HG02981 (cell line): ENCODE data around the gene SMIM10L2A.
"Not testable (repeated sequence)": the region's sequence is repeated elsewhere in the genome, so short reads cannot be mapped to it uniquely, and the experiment has no call there.

Source experiments
- ATAC-seq: cut with Tn5 transposase; IDR thresholded peaks from one replicate; pipeline ENCODE4 v1.9.1; 2021; ENCODE audit warnings: mild to moderate bottlenecking, moderate library complexity; ENCODE audit not compliant: unreplicated experiment

The SMIM10L2A gene

DNA sequence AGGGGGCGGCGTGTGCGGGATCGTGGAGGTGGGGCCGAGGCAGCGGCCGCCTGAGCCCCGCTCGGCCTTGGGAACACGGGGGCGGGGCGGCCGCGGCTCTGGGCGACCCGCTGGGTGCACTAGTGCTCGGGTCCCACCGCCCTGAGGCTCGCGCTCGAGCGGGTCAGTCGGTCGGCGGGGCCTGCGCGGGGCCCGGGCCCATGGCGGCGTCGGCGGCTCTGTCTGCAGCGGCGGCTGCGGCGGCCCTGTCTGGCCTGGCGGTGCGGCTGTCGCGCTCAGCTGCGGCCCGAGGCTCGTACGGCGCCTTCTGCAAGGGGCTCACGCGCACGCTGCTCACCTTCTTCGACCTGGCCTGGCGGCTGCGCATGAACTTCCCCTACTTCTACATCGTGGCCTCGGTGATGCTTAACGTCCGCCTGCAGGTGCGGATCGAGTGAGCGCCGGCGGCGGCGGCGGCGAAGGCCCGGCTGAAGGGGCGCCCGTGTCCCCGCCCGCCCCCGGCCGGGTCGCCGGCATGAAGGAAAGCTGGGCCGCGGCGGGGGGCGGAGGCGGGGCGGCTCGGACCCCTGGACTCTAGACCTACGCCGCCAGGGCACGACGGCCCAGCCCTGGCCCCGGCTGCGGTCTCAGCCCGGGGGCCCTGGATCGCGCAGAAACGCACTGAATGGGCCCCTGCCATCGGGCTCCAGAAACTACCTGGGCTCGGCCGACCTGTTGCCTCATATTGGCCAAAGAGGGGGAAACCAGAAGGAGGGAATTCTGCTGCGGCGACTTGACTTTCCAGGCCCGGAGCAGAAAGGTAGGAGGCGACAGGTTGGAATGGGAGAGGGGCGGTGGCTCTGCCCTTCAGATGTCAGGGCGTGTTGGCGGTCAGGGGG is at the start of gene SMIM10L2A:
Gene SMIM10L2A, plus strand, starts transcription at position 13 of the 878 bp plus-strand sequence. Its CDS starts 188 bp downstream, at position 201.
- ATAC-seq = peak; percentile 54

DNA sequence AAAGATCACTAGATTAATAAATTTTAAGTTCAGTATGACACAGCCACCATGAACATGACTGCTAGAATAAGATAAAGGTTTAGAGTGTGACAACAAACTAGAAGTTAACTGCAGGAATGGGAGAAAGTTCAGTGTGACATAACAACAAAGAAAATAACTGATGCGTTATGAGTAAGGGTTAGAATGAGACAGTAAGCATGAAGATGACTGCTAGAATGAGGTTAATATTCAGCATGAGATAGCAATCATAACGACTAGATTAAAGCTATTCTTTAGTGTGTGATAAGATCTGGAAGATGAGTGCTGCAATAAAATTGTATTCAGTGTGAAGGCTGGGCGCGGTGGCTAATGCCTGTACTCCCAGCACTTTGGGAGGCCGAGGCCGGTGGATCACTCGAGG is 48.4 kb upstream of the SMIM10L2A start:
- ATAC-seq = no peak

DNA sequence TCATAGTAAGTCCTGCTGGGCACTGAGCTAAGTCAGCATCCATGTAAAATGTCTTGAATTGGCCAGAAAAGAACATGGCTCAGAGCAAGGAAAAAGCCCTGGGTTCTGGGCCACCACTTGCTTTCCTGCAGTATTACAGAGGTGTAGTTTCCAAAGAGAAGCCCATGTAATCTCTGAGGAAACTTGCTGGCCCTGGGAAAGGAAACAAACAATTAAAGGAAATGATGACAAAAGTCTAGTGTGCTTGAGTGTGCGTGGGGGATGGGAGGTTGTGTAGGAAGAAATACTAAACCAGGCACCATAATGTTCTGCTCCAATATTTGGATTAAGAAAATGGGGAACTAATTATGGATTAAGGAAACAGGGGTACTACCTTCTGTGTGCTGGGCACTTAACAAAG is 39.5 kb upstream of the SMIM10L2A start:
- ATAC-seq = no peak

DNA sequence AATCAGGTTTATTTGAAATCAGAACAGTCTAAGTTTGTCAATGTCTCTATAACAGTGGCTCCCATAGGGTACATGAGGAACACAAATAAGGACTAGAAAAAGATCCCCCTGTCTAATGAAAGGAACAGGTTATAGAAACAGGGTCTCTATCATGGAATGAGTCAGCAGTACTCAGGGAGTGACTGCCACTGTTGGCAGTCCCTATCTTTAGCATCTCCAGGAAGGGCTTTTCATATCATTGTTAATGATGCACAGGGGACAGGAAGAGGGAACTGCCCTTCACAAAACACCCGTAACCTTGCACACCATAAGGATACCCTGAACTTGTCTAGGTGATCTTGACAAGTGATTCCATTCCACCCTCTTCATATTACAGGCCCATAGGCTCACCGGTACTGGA is 38.5 kb upstream of the SMIM10L2A start:
- ATAC-seq = no peak

DNA sequence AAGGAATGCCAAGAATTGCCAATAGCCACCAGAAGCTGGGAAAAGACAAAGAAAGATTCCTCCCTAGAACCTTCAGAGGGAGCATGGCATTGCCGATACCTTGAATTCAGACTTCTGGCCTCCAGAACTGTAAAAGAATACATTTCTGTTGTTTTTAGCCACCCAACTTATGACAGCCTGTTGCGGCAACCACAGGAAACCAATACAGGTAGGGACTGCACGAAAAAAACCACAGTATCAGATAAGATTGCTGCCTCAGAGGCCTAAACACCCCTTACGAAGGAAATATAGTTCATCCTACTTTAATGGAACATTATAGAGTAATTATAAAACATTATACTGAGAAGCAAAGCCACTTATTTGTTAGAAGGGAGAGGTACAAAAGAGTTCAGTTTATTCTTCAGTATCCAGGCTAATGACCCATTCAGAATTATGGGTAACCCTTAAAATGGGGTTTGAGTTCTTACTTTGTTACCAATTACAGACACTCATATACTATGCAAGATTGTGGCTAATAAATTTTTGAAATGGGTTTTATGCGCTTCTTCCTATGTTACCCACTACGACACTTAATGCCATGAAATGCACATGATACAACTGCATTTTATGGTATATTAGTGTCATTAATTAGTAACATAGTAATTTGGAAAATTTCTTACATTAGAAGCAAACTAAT is 37.4 kb upstream of the SMIM10L2A start:
- ATAC-seq = no peak

DNA sequence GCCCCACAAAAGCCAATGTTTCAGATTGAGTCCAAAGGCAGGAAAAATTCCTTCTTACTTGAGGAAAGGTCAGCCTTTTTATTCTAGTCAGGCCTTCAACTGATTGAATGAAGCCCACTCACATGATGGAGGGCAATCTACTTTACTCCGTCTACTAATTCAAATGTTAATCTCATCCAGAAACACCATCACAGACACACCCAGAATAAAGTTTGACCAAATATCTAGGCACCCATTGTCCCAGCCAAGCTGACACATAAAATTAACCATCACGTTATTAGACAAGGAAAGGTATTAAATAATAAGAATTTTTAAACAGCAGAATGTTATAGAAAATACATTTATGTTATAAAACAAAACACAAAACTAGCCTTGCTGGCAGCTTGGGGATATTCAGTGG is 32.9 kb upstream of the SMIM10L2A start:
- no peak for ATAC-seq

DNA sequence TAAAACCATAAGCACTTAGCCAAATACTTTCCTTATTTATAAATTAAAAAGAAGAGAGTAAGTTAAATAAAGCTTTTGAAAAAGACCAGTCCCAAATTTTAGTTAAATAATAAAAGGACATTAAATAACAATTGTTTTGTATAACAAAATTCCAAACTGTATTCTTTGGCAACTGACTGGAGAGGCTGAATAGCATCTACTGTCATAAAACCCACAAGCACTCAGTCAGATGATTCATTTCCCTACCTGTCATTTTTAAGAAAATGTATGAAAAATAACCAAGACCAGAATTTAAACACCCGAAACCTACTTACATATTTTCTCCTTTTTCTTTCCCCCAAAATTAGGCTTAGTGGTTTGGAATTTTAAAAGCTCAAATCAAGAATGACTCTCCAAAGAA is 32.5 kb upstream of the SMIM10L2A start:
- no peak for ATAC-seq

DNA sequence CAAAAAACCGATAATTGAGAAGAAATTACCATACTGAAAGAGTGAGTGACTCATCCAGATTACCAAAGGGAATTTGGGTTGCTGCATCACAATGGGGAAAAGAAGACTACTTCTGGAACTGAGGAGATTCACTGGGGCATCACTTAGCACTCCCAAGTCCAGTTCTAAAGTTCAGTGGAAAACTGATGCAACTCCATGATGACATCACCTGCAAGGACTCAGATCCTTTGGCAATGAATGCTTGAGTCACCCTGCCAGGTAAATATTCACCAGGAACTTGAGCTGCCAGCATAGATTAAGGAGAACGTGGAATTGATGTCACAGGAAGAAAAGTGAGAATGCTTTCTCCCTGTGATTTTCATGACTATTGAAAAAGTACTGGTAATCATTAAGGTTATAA is 32.0 kb upstream of the SMIM10L2A start:
- no peak for ATAC-seq

DNA sequence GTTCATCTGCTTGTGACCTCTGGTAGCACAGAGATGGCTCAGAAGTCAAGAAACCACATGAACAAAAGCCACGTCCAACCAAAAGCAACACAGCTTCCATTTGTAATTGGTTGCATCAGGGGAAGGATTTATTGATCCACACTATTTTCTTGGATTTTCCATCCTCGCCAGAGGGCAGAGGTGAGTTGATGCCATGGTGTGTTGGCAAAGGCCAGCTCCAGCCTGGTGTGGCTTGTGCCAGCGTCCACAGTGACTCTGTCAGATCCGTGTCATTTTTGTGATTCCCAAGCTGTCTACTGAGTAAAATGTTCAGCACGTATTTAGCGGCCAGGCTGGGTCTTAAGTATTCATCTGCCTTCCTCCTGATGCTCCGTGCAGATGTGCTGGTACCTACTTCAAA is 30.0 kb upstream of the SMIM10L2A start:
- ATAC-seq = no peak

DNA sequence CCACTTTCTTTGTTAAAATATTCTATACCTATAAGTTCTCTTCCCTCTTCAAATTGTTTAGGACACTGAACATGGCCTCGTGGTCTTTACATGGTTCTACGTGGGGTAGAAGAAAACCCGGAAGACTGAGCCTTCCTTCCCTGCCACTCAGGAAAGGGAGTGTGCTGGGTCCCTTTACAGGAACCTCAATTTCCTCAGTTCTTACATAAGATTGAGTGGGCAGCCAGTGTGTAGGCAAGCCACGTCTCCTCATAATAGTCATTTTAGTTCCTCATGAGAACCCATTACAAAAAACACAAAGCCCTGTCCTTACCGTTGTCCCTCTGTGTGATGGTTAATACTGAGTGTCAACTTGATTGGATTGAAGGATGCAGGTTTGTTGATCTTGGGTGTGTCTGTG is 28.7 kb upstream of the SMIM10L2A start:
- no peak for ATAC-seq

DNA sequence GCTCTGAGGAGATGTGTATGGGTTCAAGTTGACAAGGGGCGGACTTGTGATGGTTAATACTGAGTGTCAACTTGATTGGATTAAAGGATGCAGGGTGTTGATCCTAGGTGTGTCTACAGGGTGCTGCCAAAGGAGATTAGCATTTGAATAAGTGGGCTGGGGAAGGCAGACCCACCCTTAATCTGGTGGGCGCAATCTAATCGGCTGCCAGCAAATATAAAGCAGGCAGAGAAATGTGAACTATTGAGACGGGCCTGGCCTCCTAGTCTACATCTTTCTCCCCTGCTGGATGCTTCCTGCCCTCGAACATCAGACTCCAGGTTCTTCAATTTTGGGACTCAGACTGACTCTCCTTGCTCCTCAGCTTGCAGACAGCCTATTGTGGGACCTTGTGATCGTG is 26.7 kb upstream of the SMIM10L2A start:
- no peak for ATAC-seq

DNA sequence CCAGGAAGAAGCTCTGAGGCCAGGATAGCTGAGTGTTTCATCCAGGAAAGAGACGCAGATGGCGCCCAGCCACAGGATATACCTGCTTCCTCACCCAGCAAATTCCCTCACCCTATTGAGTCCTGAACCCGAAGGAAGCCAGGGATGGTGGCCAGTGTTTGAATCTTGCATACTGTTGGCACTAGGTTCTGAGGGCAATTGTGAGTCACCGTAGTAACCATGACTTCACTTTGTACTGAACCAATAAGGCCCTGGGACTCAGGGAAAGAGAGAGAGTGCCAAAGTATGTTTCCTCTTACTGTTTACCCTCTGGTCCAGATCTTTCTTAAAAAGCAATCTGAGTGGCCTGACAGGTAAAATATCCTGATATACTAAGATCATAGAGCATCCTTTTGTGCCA is 25.6 kb upstream of the SMIM10L2A start:
- no peak for ATAC-seq

DNA sequence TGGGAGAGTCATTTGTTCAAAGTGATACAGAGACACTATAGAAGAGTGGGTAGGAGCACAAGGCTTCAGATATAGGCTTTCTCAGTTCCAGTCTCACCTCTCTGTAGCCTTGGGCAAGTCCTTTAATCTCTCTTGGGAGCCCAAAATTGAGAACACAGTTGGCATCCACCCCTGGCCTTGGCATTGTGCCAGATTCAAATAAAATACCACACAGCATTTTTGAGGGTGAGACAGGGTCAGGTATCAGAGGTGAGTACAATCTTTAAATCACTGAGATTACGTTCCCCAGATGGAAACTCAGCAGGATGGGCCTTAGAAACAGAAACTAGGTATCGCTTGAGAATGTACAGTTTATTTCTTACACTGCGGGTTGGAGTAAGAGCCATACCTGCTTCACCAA is 25.2 kb upstream of the SMIM10L2A start:
- ATAC-seq = no peak

DNA sequence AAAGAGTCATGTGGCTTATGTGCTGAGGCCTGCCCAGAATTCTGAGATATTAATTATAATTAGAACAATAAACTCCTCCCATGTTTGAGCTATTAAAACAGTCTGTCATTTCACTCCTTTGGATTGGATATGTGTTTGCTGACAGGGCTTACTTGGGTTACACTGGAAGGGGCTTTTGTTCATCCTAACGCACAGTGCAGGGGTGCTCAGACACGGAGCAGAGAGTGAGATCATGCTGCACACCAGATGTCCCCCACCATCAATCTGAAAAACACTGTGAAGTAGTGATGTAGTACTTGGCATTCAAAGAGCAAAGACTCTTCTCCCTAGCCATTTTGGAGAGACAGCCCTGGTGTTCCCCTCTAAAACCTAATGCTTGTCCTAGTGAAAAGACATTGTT is 24.1 kb upstream of the SMIM10L2A start:
- no peak for ATAC-seq

DNA sequence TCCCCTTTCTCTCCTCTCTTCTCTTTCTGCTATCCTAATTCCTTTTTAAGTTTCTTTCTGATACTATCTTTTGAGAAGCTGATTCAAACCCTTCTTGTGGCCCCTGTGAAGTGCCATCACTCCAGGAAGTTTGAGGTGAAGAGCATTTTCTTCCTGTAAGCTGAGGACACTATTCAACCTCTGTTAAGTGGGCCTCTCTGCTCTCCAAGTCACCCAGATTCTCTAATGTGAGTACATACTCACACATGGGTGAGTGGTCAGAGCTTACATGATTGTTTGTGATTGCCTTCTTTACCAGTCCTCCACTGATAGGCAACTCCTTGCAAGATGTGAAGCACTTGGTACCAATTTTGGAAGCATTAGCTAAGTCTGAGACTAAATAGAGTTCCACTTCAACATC is 18.4 kb upstream of the SMIM10L2A start:
- no peak for ATAC-seq

DNA sequence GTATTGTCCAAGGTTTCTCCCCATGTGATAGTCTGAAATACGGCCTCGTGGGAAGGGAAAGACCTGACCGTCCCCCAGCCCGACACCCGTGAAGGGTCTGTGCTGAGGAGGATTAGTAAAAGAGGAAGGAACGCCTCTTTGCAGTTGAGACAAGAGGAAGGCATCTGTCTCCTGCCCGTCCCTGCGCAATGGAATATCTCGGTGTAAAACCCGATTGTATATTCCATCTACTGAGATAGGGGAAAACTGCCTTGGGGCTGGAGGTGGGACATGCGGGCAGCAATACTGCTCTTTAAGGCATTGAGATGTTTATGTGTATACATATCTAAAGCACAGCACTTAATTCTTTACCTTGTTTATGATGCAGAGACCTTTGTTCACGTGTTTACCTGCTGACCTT is 15.3 kb upstream of the SMIM10L2A start:
- ATAC-seq = not testable (repeated sequence)

DNA sequence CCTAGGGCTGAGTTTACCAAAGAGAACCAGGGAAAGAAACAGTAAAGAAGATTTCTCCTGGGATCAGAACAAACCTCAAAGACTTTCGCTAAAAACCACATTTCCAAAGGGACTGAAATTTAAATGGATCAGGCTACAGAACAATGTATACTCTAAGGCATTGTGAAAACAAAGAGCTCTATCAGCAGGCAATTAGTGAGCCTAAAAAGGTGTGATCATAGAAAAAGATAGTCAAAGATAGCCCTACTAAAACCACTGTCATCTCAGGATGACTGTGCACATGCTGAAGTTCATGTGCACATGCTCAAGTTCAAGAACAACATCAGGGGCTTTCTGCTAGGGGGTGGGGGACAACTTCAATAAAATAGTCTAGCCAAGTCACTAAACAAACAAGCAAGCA is 12.9 kb upstream of the SMIM10L2A start:
- ATAC-seq = no peak

DNA sequence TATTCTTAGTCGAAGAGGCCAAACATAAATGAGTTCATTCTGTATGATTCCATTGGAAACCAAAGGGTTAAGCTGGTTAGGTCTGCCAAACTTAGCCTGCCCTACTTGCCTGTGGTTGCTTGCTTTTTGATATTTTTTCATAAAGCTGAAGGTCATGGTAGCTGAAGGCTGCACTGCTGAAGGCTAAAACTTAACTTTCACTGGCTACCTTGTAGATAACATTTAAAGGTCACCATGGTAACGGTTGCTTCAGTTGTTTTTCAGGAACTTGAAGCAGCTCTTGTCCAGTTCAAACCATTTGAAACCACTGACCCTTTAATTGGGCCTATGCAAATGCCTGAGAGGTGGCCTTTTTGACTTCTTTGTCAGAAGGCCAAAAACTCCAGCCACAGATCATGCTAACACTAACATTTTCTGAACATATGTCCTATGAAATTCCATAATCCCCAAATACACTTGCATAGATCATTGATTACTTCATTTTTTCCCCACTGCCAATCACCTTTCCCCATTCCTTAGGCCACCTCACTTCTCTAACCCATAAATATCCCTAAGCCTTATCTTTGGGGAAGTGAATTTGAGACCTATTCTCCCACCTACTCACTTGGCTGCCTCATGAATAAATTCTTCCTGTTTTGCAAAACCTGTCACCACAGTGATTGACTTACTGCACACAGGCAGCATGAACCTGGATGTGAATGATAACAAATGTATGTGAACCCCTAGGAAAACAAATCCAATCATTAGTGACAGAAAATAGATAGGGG is 10.7 kb upstream of the SMIM10L2A start:
- ATAC-seq = no peak

DNA sequence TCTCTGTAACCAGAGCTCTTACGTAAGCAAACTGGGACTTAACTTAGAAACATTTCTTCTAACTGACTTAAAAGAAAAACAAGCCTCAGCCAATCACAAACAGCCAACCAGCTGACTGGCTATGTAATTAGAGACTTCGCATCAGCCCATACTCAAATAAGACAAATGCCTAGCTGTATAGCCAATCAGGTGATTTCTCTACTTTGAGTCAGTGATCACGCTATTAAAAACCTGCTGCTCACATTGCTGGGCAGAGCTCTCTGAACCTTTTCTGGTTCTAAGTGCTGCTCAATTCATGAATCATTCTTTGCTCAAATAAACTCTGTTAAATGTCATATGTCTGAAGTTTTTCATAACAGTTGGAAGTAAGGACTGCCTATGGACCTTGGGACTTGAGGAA is 9.9 kb upstream of the SMIM10L2A start:
- no peak for ATAC-seq

DNA sequence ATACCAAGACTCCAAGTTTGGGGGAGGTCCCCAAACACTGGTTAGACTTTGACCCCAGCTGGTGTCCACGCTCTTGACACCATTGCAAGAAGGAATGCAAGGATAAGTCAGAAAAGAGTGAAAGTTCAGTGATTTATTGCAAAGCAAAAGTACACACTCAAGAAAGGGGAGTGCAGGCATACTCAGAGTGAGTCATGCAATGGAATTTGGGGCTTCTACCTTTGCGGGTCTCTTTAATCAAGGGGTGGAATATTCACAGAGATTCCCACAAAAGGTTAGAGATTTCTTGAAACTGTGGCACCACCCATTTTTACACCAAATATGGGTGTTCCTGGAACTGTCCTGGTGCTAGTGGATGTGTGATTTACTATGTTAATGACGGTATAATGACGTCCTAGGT is 5.2 kb upstream of the SMIM10L2A start:
- no peak for ATAC-seq

DNA sequence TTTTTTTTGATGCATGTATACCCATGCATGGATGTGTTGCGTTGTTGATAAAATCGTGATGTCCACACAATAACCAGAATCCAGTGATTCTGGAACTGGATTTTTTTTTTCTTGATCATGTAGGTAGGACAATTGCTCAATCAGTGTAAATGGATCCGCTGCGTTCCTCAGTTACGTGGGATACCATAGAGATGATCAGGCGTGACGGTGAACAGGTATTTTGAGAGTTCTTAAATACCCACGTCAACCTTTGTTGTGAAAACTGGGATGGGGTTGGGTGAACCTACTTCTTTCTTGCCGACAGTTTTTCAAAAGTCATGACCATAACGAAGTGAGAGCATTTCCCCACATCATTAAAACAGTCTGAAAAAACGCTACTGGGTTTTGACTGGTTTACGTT is 913 bp upstream of the SMIM10L2A start:
- ATAC-seq = no peak

DNA sequence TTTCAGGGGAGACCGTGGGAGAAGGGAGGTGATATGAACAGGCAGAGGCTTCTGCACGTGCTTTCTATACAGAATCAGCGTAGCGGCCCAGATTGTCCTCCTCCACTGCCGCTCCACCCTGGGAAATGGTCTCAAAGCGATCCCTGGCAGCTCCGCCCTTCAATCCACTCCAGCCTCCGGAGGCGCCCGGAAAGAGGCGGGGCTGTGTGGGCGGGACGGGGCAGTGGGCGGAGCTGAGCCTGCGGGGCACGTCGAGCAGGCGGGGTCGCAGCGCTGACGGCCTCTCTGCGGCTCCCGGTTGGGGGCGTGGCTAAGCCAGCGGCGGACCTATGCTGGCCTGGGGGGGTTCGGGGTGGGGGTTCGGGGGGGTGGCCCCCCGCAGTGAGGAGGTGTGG is 210 bp upstream of the SMIM10L2A start:
- ATAC-seq = peak; percentile 95
